ENCODE results near the gene CYTH4.

Gene CYTH4

GRCh38 chr22:37335806-37336199 lies 53.5 kb downstream of the CYTH4 start:
- Histone ChIP-seq H3K4me1 (ENCODE audit: control insufficient read depth, insufficient read depth, low read length, poor library complexity, severe bottlenecking) (no peaks in the 10 kb centered on the region), H3K27me3 (replicated peaks; ENCODE audit: control insufficient read depth, insufficient read depth, low read length, poor library complexity, severe bottlenecking) (peaks cover 24% of the 10 kb centered on the region)
- DNase-seq, result no peak

DNA sequence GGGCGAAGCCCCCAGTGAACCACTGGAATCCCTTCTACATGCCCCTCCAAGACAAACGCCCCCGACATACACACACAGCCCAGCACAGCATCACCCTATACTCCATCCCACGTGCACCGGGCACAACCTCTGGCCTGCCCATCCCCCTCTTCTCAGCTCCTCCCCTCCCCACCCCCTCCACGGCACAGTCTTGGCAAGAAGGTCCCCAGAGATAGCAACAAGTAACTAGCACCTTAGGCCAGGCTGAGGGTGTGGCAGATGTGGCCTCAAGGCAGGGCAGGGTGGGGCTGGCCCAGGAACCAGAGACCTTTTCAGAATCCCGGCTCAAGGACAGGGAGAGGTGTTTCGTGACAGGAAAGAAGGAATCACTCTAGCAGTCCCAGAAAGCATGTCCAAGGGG lies 54.3 kb downstream of the CYTH4 start:
- no peak for DNase-seq
- Histone ChIP-seq H3K4me3 (ENCODE audit: insufficient read depth, low read depth, low read length, poor library complexity, severe bottlenecking) (no peak overlapping the region), H3K9me3 (ENCODE audit: control insufficient read depth, low read length) (no peaks in the 10 kb centered on the region), H3K4me1 (ENCODE audit: control insufficient read depth, insufficient read depth, low read length, poor library complexity, severe bottlenecking) (no peaks in the 10 kb centered on the region), H3K36me3 (ENCODE audit: control insufficient read depth, insufficient read depth, low read length) (no peaks in the 10 kb centered on the region), H3K27ac (ENCODE audit: insufficient read depth, low read length, poor library complexity, severe bottlenecking) (no peak overlapping the region), H3K27me3 (replicated peaks; ENCODE audit: control insufficient read depth, insufficient read depth, low read length, poor library complexity, severe bottlenecking) (peaks cover 24% of the 10 kb centered on the region)

More at GRCh38 chr22:37335806-37336199, 53.5 kb downstream of the CYTH4 start:
- H3K9me3 ChIP-seq (ENCODE audit: control insufficient read depth, low read length), result no peaks in the 10 kb centered on the region
- H3K4me3 ChIP-seq (ENCODE audit: insufficient read depth, low read depth, low read length, poor library complexity, severe bottlenecking), result no peak overlapping the region
- no peaks in the 10 kb centered on the region for H3K36me3 ChIP-seq (ENCODE audit: control insufficient read depth, insufficient read depth, low read length)
- no peak overlapping the region for H3K27ac ChIP-seq (ENCODE audit: insufficient read depth, low read length, poor library complexity, severe bottlenecking)

DNA sequence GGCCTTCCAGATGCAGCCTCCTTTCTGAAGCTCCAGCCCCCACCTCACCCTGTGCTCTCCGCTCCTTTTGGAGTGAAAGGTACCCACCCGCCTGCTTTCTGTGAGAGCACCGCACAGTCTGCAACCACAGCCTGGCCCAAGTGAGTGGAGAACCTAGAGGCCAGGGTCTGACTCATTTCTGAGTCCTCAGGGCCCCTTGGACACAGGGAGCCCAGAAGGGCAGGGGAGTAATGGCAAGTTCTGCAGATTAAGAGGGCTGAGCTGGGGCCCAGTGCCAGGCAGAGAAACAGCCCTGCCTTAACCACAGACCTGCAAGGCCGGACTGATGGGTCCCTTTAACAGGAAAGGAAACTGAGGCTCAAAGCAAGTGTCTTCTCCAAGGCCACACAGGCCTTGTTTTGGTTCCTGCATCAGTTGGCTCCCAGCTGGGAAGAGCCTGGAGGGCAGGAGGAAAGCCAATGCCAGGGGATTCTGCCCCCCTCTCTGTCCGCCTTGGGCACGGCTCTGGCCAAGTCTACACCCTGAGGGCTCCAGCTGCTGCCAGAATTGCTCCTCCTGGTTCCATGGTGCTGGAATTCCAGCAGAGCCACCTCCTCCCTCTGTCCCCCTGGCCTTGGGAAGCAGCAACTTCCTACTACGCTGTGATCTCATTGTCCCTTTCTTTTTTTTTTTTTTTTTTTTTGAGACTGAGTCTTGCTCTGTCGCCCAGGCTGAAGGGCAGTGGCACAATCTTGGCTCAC lies 55.1 kb downstream of the CYTH4 start:
- Histone ChIP-seq H3K4me3 (ENCODE audit: insufficient read depth, low read depth, low read length, poor library complexity, severe bottlenecking) (no peak overlapping the region), H3K9me3 (ENCODE audit: control insufficient read depth, low read length) (no peaks in the 10 kb centered on the region), H3K27me3 (replicated peaks; ENCODE audit: control insufficient read depth, insufficient read depth, low read length, poor library complexity, severe bottlenecking) (peaks cover 24% of the 10 kb centered on the region), H3K36me3 (ENCODE audit: control insufficient read depth, insufficient read depth, low read length) (no peaks in the 10 kb centered on the region), H3K27ac (ENCODE audit: insufficient read depth, low read length, poor library complexity, severe bottlenecking) (no peak overlapping the region), H3K4me1 (ENCODE audit: control insufficient read depth, insufficient read depth, low read length, poor library complexity, severe bottlenecking) (no peaks in the 10 kb centered on the region)
- no peak for DNase-seq

GRCh38 chr22:37338539-37339246 lies 56.4 kb downstream of the CYTH4 start:
- Histone ChIP-seq H3K27ac (ENCODE audit: insufficient read depth, low read length, poor library complexity, severe bottlenecking) (no peak overlapping the region), H3K4me1 (ENCODE audit: control insufficient read depth, insufficient read depth, low read length, poor library complexity, severe bottlenecking) (no peaks in the 10 kb centered on the region), H3K27me3 (replicated peaks; ENCODE audit: control insufficient read depth, insufficient read depth, low read length, poor library complexity, severe bottlenecking) (peaks cover 15% of the 10 kb centered on the region), H3K9me3 (ENCODE audit: control insufficient read depth, low read length) (no peaks in the 10 kb centered on the region), H3K36me3 (ENCODE audit: control insufficient read depth, insufficient read depth, low read length) (no peaks in the 10 kb centered on the region), H3K4me3 (ENCODE audit: insufficient read depth, low read depth, low read length, poor library complexity, severe bottlenecking) (no peak overlapping the region)
- no peak for DNase-seq

- Histone ChIP-seq H3K27ac (ENCODE audit: insufficient read depth, low read length, poor library complexity, severe bottlenecking) (no peak overlapping the region), H3K9me3 (ENCODE audit: control insufficient read depth, low read length) (no peaks in the 10 kb centered on the region), H3K4me1 (ENCODE audit: control insufficient read depth, insufficient read depth, low read length, poor library complexity, severe bottlenecking) (no peaks in the 10 kb centered on the region), H3K4me3 (ENCODE audit: insufficient read depth, low read depth, low read length, poor library complexity, severe bottlenecking) (no peak overlapping the region), H3K36me3 (ENCODE audit: control insufficient read depth, insufficient read depth, low read length) (no peaks in the 10 kb centered on the region), H3K27me3 (replicated peaks; ENCODE audit: control insufficient read depth, insufficient read depth, low read length, poor library complexity, severe bottlenecking) (no peaks in the 10 kb centered on the region)
- no peak for DNase-seq
Observed at GRCh38 chr22:37340331-37341262, 58.3 kb downstream of the CYTH4 start.

DNA sequence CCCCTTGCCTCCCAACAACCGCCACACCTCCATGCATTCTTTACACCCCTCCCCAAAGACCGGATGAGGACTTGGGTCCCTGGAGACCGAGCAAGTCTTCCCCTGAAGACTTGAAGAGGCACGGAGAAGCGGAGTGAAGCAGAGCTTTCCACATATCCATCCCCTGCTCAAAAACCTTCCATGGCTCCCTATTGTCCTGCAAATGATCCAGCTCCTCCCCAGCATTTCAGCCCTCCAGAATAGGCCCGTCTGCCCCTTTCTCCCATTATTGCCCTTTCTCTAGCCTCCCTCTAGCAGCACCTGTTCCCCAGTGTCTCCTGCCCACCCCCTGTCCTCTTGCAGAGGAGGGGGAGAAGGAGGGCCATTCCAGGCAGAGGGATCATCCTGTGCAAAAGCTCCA lies 59.8 kb downstream of the CYTH4 start:
- Histone ChIP-seq H3K4me1 (ENCODE audit: control insufficient read depth, insufficient read depth, low read length, poor library complexity, severe bottlenecking) (no peaks in the 10 kb centered on the region), H3K36me3 (ENCODE audit: control insufficient read depth, insufficient read depth, low read length) (no peaks in the 10 kb centered on the region), H3K27me3 (replicated peaks; ENCODE audit: control insufficient read depth, insufficient read depth, low read length, poor library complexity, severe bottlenecking) (no peaks in the 10 kb centered on the region), H3K4me3 (ENCODE audit: insufficient read depth, low read depth, low read length, poor library complexity, severe bottlenecking) (no peak overlapping the region), H3K9me3 (ENCODE audit: control insufficient read depth, low read length) (no peaks in the 10 kb centered on the region), H3K27ac (ENCODE audit: insufficient read depth, low read length, poor library complexity, severe bottlenecking) (no peak overlapping the region)
- DNase-seq, result no peak

DNA sequence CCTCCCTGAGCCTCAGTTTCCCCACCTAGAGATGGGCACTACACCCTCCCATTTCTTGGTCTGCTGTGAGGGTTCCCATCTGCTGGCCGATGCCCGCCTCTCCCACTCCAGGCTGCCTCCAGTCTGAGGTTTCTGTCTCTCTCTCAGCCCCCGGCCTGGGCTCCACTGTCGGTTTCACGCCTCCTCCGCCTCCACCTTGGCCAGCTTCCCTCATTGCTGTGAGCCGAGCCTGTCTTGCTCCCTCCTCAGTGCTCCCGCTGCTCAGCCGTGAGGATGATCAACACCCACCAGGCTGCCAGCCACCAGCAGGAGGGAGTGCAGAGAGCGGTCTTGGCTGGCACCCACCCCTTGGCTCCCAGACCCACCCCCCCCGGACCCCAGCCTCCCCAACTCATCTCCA lies 61.0 kb downstream of the CYTH4 start:
- Histone ChIP-seq H3K36me3 (ENCODE audit: control insufficient read depth, insufficient read depth, low read length) (no peaks in the 10 kb centered on the region), H3K4me1 (ENCODE audit: control insufficient read depth, insufficient read depth, low read length, poor library complexity, severe bottlenecking) (no peaks in the 10 kb centered on the region), H3K27me3 (replicated peaks; ENCODE audit: control insufficient read depth, insufficient read depth, low read length, poor library complexity, severe bottlenecking) (no peaks in the 10 kb centered on the region), H3K9me3 (ENCODE audit: control insufficient read depth, low read length) (no peaks in the 10 kb centered on the region), H3K27ac (ENCODE audit: insufficient read depth, low read length, poor library complexity, severe bottlenecking) (no peak overlapping the region), H3K4me3 (ENCODE audit: insufficient read depth, low read depth, low read length, poor library complexity, severe bottlenecking) (no peak overlapping the region)
- no peak for DNase-seq

DNA sequence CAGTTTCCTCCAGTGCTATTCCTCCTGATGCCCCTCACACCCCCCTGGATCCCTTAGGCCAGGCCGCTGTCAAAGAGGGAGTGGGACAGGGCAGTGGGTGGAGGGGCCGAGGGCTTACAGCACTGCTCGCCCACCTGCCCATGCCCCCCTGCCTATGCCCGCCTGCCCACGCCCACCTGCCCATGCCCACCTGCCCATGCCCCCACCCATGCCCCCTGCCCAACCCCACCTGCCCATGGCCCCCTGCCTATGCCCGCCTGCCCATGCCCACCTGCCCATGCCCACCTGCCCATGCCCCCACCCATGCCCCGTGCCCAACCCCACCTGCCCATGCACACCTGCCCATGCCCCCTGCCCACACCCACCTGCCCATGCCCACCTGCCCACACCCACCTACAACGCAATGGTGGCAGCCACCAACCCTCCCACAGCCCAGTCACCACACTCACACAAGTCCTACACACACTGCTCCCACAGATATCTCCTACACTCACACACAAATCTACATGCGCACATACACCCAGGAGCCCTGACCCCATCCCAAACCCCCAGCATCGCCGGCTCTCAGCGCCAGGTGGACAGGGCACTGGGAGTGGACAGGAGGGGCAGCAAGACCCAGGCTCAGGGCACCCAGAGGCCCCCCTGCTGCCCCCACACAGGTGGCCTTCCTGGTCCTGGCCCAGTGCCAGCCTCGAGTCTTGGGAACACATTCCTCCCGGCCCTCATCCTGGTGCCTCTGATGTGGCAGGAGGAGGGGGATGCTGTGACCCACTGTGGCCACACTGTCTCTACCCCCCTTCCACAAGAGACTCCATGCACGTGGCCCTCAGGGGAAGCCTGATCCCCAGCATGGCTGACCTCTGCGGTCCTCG lies 61.8 kb downstream of the CYTH4 start:
- H3K36me3 ChIP-seq (ENCODE audit: control insufficient read depth, insufficient read depth, low read length), result no peaks in the 10 kb centered on the region
- no peak overlapping the region for H3K4me3 ChIP-seq (ENCODE audit: insufficient read depth, low read depth, low read length, poor library complexity, severe bottlenecking)
- no peaks in the 10 kb centered on the region for H3K27me3 ChIP-seq (replicated peaks; ENCODE audit: control insufficient read depth, insufficient read depth, low read length, poor library complexity, severe bottlenecking)
- no peaks in the 10 kb centered on the region for H3K4me1 ChIP-seq (ENCODE audit: control insufficient read depth, insufficient read depth, low read length, poor library complexity, severe bottlenecking)
- DNase-seq, result no peak
- H3K9me3 ChIP-seq (ENCODE audit: control insufficient read depth, low read length), result no peaks in the 10 kb centered on the region
- H3K27ac ChIP-seq (ENCODE audit: insufficient read depth, low read length, poor library complexity, severe bottlenecking), result no peak overlapping the region

DNA sequence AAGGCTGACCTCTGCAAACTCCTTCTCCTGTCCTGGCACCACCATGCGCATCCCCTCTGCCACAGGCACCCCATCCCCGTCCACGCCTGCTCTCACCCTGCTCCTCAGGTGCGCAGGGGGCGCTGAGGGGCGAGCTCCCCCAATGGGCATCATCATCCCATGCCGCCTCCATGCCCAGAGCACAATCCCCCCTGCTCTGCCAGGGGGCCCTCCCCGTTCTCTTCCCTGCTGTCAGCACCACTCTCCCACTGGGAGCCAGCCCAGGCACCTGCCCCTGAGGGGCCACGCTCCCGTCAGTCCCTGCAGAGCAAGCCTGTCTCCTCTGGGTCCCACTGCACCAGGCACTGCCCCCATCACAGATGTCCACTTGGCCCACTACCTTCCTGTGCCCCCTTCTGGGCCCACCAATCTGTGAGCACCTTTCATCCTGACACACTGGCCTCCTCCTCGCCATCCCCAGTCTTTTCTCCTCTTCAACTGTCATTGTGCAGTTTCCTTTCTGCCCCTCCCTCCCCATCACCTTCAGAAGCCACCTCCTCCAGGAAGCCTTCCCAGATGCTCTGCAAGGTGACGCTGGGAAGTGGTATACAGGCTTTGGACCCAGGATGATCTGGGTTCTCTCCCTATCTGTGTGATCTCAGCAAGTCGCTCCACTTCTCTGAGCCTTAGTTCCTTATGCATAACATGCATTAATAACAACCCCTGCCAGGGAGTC lies 62.6 kb downstream of the CYTH4 start:
- Histone ChIP-seq H3K27me3 (replicated peaks; ENCODE audit: control insufficient read depth, insufficient read depth, low read length, poor library complexity, severe bottlenecking) (no peaks in the 10 kb centered on the region), H3K36me3 (ENCODE audit: control insufficient read depth, insufficient read depth, low read length) (no peaks in the 10 kb centered on the region), H3K9me3 (ENCODE audit: control insufficient read depth, low read length) (no peaks in the 10 kb centered on the region), H3K4me3 (ENCODE audit: insufficient read depth, low read depth, low read length, poor library complexity, severe bottlenecking) (no peak overlapping the region), H3K4me1 (ENCODE audit: control insufficient read depth, insufficient read depth, low read length, poor library complexity, severe bottlenecking) (no peaks in the 10 kb centered on the region), H3K27ac (ENCODE audit: insufficient read depth, low read length, poor library complexity, severe bottlenecking) (no peak overlapping the region)
- DNase-seq, result no peak

All from effector memory CD4-positive, alpha-beta T cell (primary cell).